Natural killer cell (primary cell): ENCODE measurements around the gene GZMB. TPM values are rescaled to one million over a fixed set of nuclear protein-coding genes. Genes with fewer than 3 reads are reported as not detected.

Source experiments
- ATAC-seq, 3 donors: fragments of 150-1000 bp in 2 of 3; fragments of 200-7000 bp in 1 of 3; cut with Tn5 transposase; 1 replicate in 1 of 3; 2 replicates in 2 of 3; pipeline ENCODE4 v1.10.0; 2021; ENCODE audit warnings: mild to moderate bottlenecking in 2 of 3, moderate library complexity in 2 of 3
- DNase-seq, 2 donors: peaks; one replicate each; pipeline versions ENCODE4 v3.0.0 to v3.0.0-alpha.2; 2013 to 2021; ENCODE audit warnings: mixed read lengths in 1 of 2
- H3K27ac ChIP-seq: one replicate; pipeline ENCODE4 v1.5.1; 2013; ENCODE audit warnings: mild to moderate bottlenecking, low read length
- H3K27me3 ChIP-seq: one replicate; pipeline ENCODE4 v1.6.1; 2013; ENCODE audit warnings: low read length; ENCODE audit not compliant: control insufficient read depth, insufficient read depth
- H3K36me3 ChIP-seq: one replicate; pipeline ENCODE4 v1.6.1; 2013; ENCODE audit warnings: low read length; ENCODE audit not compliant: control insufficient read depth, insufficient read depth
- H3K4me1 ChIP-seq: one replicate; pipeline ENCODE4 v1.6.1; 2013; ENCODE audit warnings: low read length; ENCODE audit not compliant: control insufficient read depth, insufficient read depth
- H3K4me3 ChIP-seq: one replicate; pipeline ENCODE4 v1.5.1; 2013; ENCODE audit warnings: low read length
- H3K9me3 ChIP-seq: one replicate; pipeline ENCODE4 v1.6.1; 2013; ENCODE audit warnings: low read length; ENCODE audit not compliant: control insufficient read depth, insufficient read depth
- H3K27ac Mint-ChIP-seq, 2 donors: one replicate each; pipeline ENCODE4 v1.8.0; 2022; ENCODE audit warnings: mild to moderate bottlenecking in 2 of 2, mixed read lengths in 2 of 2, moderate library complexity in 1 of 2
- H3K27me3 Mint-ChIP-seq, 2 donors: one replicate each; pipeline ENCODE4 v1.8.0; 2022; ENCODE audit warnings: low read depth in 2 of 2, mixed read lengths in 2 of 2
- H3K36me3 Mint-ChIP-seq: one replicate; pipeline ENCODE4 v1.8.0; 2022; ENCODE audit warnings: mixed read lengths
- H3K4me1 Mint-ChIP-seq, 2 donors: one replicate each; pipeline ENCODE4 v1.8.0; 2022; ENCODE audit warnings: mixed read lengths in 2 of 2
- H3K4me3 Mint-ChIP-seq: one replicate; pipeline ENCODE4 v1.8.0; 2022; ENCODE audit warnings: mild to moderate bottlenecking, moderate library complexity, mixed read lengths
- H3K9me3 Mint-ChIP-seq, 2 donors: one replicate each; pipeline ENCODE4 v1.8.0; 2022; ENCODE audit warnings: mixed read lengths in 2 of 2
- WGBS: methylation state at CpG from one replicate; pipeline ENCODE4 v1.1.7; 2013; ENCODE audit warnings: missing lambda C conversion rate; ENCODE audit not compliant: insufficient coverage; 5-methylcytosine and 5-hydroxymethylcytosine counted together
- intact Hi-C: fragments of 100-400 bp; cut with micrococcal nuclease; formaldehyde crosslinking; loops from one replicate; pipeline ENCODE4 v1.14.2; 2022
- total RNA-seq, 4 donors: library from RNA; stranded (reverse); fragments of 120-200 nt in 1 of 4; gene quantifications; one replicate each; pipeline versions ENCODE4 v1.2.3 to v1.2.4, GENCODE V29; 2013 to 2022
- TF ChIP-seq, protein P1 (sequence below): fragments of 200-600 bp; IDR thresholded peaks from one replicate; pipeline ENCODE4 v1.8.0; 2022; ENCODE audit warnings: antibody characterized with exemption

Gene GZMB
- total RNA-seq, 3 donors from 2014 or later (not counting 1 experiment from before 2014, with no cell fraction given) = 1,176 to 1,565 (median 1,384) TPM

DNA sequence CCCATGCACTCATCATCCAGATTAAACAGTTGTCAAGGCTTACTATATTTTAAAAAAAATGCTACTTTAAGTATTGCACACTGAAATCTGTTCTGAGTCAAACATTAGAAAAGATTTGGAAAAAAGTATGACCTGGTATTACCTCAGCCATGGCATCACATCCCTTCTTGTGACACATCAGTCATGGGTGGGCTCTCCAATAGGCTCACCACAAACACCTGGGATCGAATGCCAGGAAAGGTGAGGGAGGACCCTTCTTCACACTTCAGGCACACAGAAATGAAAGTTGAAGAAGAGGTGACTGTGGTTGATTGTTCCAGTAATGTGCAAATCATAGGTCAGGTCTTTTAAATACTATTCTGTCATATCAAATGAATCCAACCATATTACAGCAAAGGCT, 36.6 kb upstream of the GZMB start:
- H3K4me1 Mint-ChIP-seq = peaks cover 76 to 86% of the 10 kb centered on the region in 2 donors
- H3K27ac Mint-ChIP-seq = peak overlapping the region; percentile 84 to 99
- intact Hi-C loops = loop anchor here (5.0 to 10.0 kb wide), 2 partner anchors 226 to 398 kb away; partner anchors contain the start of genes RABGGTA and SDR39U1
- H3K4me3 ChIP-seq = no peak overlapping the region
- H3K4me1 ChIP-seq = peaks cover 33% of the 10 kb centered on the region
- H3K27ac ChIP-seq = peak overlapping the region; percentile 62
- H3K27me3 Mint-ChIP-seq = no peaks in the 10 kb centered on the region
- H3K36me3 ChIP-seq = no peaks in the 10 kb centered on the region
- 33% methylated on average over 1 of the region's 1 CpG for WGBS
- H3K9me3 Mint-ChIP-seq = peaks cover 0 to 3% of the 10 kb centered on the region in 2 donors
- TF ChIP-seq, protein P1, sequence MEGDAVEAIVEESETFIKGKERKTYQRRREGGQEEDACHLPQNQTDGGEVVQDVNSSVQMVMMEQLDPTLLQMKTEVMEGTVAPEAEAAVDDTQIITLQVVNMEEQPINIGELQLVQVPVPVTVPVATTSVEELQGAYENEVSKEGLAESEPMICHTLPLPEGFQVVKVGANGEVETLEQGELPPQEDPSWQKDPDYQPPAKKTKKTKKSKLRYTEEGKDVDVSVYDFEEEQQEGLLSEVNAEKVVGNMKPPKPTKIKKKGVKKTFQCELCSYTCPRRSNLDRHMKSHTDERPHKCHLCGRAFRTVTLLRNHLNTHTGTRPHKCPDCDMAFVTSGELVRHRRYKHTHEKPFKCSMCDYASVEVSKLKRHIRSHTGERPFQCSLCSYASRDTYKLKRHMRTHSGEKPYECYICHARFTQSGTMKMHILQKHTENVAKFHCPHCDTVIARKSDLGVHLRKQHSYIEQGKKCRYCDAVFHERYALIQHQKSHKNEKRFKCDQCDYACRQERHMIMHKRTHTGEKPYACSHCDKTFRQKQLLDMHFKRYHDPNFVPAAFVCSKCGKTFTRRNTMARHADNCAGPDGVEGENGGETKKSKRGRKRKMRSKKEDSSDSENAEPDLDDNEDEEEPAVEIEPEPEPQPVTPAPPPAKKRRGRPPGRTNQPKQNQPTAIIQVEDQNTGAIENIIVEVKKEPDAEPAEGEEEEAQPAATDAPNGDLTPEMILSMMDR = no peak
- H3K36me3 Mint-ChIP-seq = no peaks in the 10 kb centered on the region
- ATAC-seq (peak in 2 of 3 donors; percentile 12 to 15), DNase-seq (peak; percentile 43 to 48)
- peak overlapping the region; percentile 38 for H3K4me3 Mint-ChIP-seq
- H3K9me3 ChIP-seq = no peaks in the 10 kb centered on the region
- H3K27me3 ChIP-seq = no peaks in the 10 kb centered on the region

DNA sequence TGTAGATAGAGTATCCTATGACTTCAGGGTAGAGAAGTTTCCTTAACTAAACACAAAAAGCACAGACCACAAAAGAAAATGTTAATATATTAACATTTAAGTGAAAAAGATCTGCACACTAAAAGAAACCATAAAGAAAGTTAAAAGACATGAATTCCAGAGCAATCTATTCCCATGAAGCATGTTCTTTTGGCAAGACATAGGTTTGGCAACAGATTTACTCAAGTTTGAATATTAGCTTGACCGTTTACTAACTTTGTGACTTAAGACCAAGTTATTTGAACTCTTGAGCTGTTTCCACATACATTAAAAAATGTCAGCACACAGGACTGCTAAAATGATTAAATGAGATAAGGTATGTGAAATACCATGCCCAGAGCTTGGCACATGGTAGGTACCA, 35.7 kb upstream of the GZMB start:
- no peaks in the 10 kb centered on the region for H3K9me3 ChIP-seq
- H3K4me3 Mint-ChIP-seq = peak overlapping the region; percentile 13
- peaks cover 0 to 3% of the 10 kb centered on the region in 2 donors for H3K9me3 Mint-ChIP-seq
- TF ChIP-seq, protein P1 = no peak
- ATAC-seq (no peak), DNase-seq (no peak)
- peak overlapping the region; percentile 62 for H3K27ac ChIP-seq
- H3K36me3 Mint-ChIP-seq = no peaks in the 10 kb centered on the region
- no peaks in the 10 kb centered on the region for H3K27me3 ChIP-seq
- peaks cover 40% of the 10 kb centered on the region for H3K4me1 ChIP-seq
- H3K27ac Mint-ChIP-seq = peak overlapping the region; percentile 84 to 99
- no peak overlapping the region for H3K4me3 ChIP-seq
- H3K27me3 Mint-ChIP-seq = no peaks in the 10 kb centered on the region
- WGBS = 100% methylated on average over 1 of the region's 1 CpG
- peaks cover 77 to 86% of the 10 kb centered on the region in 2 donors for H3K4me1 Mint-ChIP-seq
- H3K36me3 ChIP-seq = no peaks in the 10 kb centered on the region
- intact Hi-C loops = loop anchor here (5.0 to 10.0 kb wide), 2 partner anchors 225 to 397 kb away; partner anchors contain the start of genes RABGGTA and SDR39U1

DNA sequence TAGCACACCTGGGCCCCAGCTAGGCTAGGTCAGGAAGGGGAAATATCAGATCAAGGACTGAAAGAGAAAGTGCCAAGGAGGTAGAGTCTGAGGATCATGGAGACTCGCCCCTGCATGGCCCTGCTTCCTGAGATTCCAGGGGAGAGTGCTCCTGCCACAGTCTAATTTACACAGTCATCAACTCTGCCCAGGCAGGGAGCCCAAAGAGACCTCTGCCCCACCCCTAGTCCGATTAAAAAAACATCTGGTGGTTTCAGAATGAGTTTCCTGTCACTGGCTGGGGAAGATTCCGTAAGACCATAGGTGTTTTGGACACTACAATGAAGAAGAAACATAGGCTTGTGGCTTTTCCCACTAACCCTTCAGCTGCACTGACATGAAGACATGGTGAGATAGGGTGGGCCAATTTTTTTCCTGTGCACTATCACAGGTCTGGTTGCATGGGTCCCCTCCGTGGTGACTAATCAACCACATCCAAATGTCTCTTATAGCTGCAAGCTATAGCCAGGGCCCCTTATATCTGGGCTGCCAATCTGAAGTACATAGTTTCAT, 31.5 kb upstream of the GZMB start:
- peak overlapping the region; percentile 86 to 90 for H3K27ac Mint-ChIP-seq
- H3K27me3 Mint-ChIP-seq = no peaks in the 10 kb centered on the region
- peak; percentile 85 to 89 (median 86) for ATAC-seq
- peak overlapping the region; percentile 78 for H3K4me3 Mint-ChIP-seq
- Histone ChIP-seq H3K9me3 (no peaks in the 10 kb centered on the region), H3K27ac (peak overlapping the region; percentile 62), H3K36me3 (no peaks in the 10 kb centered on the region), H3K4me3 (no peak overlapping the region), H3K27me3 (no peaks in the 10 kb centered on the region), H3K4me1 (peaks cover 38% of the 10 kb centered on the region)
- peak; percentile 41 to 54 for DNase-seq
- WGBS = 3% methylated on average over 4 of the region's 4 CpGs
- H3K4me1 Mint-ChIP-seq = peaks cover 79 to 86% of the 10 kb centered on the region in 2 donors
- no peaks in the 10 kb centered on the region for H3K36me3 Mint-ChIP-seq
- intact Hi-C loops = loop anchor here (1.0 to 2.0 kb wide), 3 partner anchors 8 to 31 kb away; partner anchors contain the start of gene GZMB
- H3K9me3 Mint-ChIP-seq = peaks cover 0 to 3% of the 10 kb centered on the region in 2 donors
- TF ChIP-seq, protein P1 = no peak
